Fibroblast of villous mesenchyme (primary cell): ENCODE measurements around the gene MPRIP. TPM values are rescaled to one million over a fixed set of nuclear protein-coding genes. Genes with fewer than 3 reads are reported as not detected.
A peak's percentile ranks its signal among the peaks of the same experiment; 100 is the strongest.

ENCODE experiments used
- DNase-seq: peaks from one replicate; pipeline ENCODE4 v3.0.0-alpha.2; 2010; ENCODE audit warnings: low read depth
- H3K4me3 ChIP-seq: 2 replicates; pipeline ENCODE4 v1.5.1; 2011; ENCODE audit warnings: low read depth, mild to moderate bottlenecking, low read length
- CTCF ChIP-seq: IDR thresholded peaks from 2 replicates; pipeline ENCODE4 v1.5.1; 2012; ENCODE audit warnings: low read depth, mild to moderate bottlenecking, low read length; ENCODE audit not compliant: insufficient read depth
- total RNA-seq: library from RNA; depleted of rRNA; stranded (reverse); fragments of >200 nt; gene quantifications from 2 replicates; pipeline ENCODE4 v1.2.3, GENCODE V29; 2012

The MPRIP gene
- total RNA-seq, 1 donor, result 178 TPM

GRCh38 chr17:17063546-17064122 is 21.4 kb downstream of the MPRIP start:
- TF ChIP-seq CTCF, result no peak
- peak; percentile 41 for DNase-seq
- H3K4me3 ChIP-seq, result no peak overlapping the region

- DNase-seq, result no peak
- TF ChIP-seq CTCF, result no peak
- no peak overlapping the region for H3K4me3 ChIP-seq
Observed at GRCh38 chr17:17064322-17064721, 22.1 kb downstream of the MPRIP start.

- no peak for TF ChIP-seq CTCF
- no peak for DNase-seq
- H3K4me3 ChIP-seq, result no peak overlapping the region
Observed at GRCh38 chr17:17066021-17066420, 23.8 kb downstream of the MPRIP start.

- no peak for TF ChIP-seq CTCF
- peak; percentile 66 for DNase-seq
- no peak overlapping the region for H3K4me3 ChIP-seq
Observed at GRCh38 chr17:17067257-17067656, 25.0 kb downstream of the MPRIP start.

- H3K4me3 ChIP-seq, result no peak overlapping the region
- DNase-seq, result no peak
- TF ChIP-seq CTCF, result no peak
Observed at GRCh38 chr17:17069849-17070248, 27.6 kb downstream of the MPRIP start.

- no peak for DNase-seq
- TF ChIP-seq CTCF, result no peak
- no peak overlapping the region for H3K4me3 ChIP-seq
Observed at GRCh38 chr17:17070931-17071330, 28.7 kb downstream of the MPRIP start.
